ENCODE results near the gene MGMT. TPM values are rescaled to one million over a fixed set of nuclear protein-coding genes. Genes with fewer than 3 reads are reported as not detected.

Gene MGMT
- total RNA-seq, 1 donor from 2014 or later: 13.6 TPM

- TF ChIP-seq CTCF (IDR thresholded peaks at IDR 0.05; ENCODE audit: unreplicated experiment): no peak
These were observed 4.6 kb downstream of the MGMT start for GRCh38 chr10:129471447-129472175.

GRCh38 chr10:129472696-129473555, 5.9 kb downstream of the MGMT start:
- no peak for DNase-seq (ENCODE audit: low spot score, unreplicated experiment)
- Mint-ChIP-seq H3K4me3 (ENCODE audit: low read depth) (no peak overlapping the region), H3K36me3 (ENCODE audit: insufficient read depth) (no peaks in the 10 kb centered on the region), H3K9me3 (ENCODE audit: low read depth) (no peaks in the 10 kb centered on the region), H3K27me3 (no peaks in the 10 kb centered on the region), H3K4me1 (ENCODE audit: low read depth) (peaks cover 3% of the 10 kb centered on the region), H3K27ac (no peak overlapping the region)
- TF ChIP-seq CTCF (IDR thresholded peaks at IDR 0.05; ENCODE audit: unreplicated experiment): no peak

More at GRCh38 chr10:129471447-129472175, 4.6 kb downstream of the MGMT start:
- no peaks in the 10 kb centered on the region for H3K36me3 Mint-ChIP-seq (ENCODE audit: insufficient read depth)
- no peaks in the 10 kb centered on the region for H3K9me3 Mint-ChIP-seq (ENCODE audit: low read depth)
- H3K27ac Mint-ChIP-seq: no peak overlapping the region
- no peaks in the 10 kb centered on the region for H3K27me3 Mint-ChIP-seq
- DNase-seq (ENCODE audit: low spot score, unreplicated experiment): no peak
- H3K4me3 Mint-ChIP-seq (ENCODE audit: low read depth): no peak overlapping the region
- H3K4me1 Mint-ChIP-seq (ENCODE audit: low read depth): peaks cover 6% of the 10 kb centered on the region

GRCh38 chr10:129474642-129475041, 7.6 kb downstream of the MGMT start:
- peaks cover 3% of the 10 kb centered on the region for H3K4me1 Mint-ChIP-seq (ENCODE audit: low read depth)
- no peak for TF ChIP-seq CTCF (IDR thresholded peaks at IDR 0.05; ENCODE audit: unreplicated experiment)
- DNase-seq (ENCODE audit: low spot score, unreplicated experiment): no peak
- peaks cover 2% of the 10 kb centered on the region for H3K36me3 Mint-ChIP-seq (ENCODE audit: insufficient read depth)
- peaks cover 4% of the 10 kb centered on the region for H3K9me3 Mint-ChIP-seq (ENCODE audit: low read depth)
- no peaks in the 10 kb centered on the region for H3K27me3 Mint-ChIP-seq
- no peak overlapping the region for H3K4me3 Mint-ChIP-seq (ENCODE audit: low read depth)
- no peak overlapping the region for H3K27ac Mint-ChIP-seq

- no peak for TF ChIP-seq CTCF (IDR thresholded peaks at IDR 0.05; ENCODE audit: unreplicated experiment)
- Mint-ChIP-seq H3K9me3 (ENCODE audit: low read depth) (peaks cover 11% of the 10 kb centered on the region), H3K4me1 (ENCODE audit: low read depth) (no peaks in the 10 kb centered on the region), H3K4me3 (ENCODE audit: low read depth) (no peak overlapping the region), H3K27ac (no peak overlapping the region), H3K36me3 (ENCODE audit: insufficient read depth) (peaks cover 6% of the 10 kb centered on the region), H3K27me3 (no peaks in the 10 kb centered on the region)
- DNase-seq (ENCODE audit: low spot score, unreplicated experiment): no peak
These were observed 9.4 kb downstream of the MGMT start for GRCh38 chr10:129476431-129476830.

GRCh38 chr10:129477051-129477450, 10.0 kb downstream of the MGMT start:
- no peak overlapping the region for H3K4me3 Mint-ChIP-seq (ENCODE audit: low read depth)
- peaks cover 9% of the 10 kb centered on the region for H3K36me3 Mint-ChIP-seq (ENCODE audit: insufficient read depth)
- DNase-seq (ENCODE audit: low spot score, unreplicated experiment): no peak
- H3K27ac Mint-ChIP-seq: no peak overlapping the region
- peaks cover 16% of the 10 kb centered on the region for H3K9me3 Mint-ChIP-seq (ENCODE audit: low read depth)
- no peak for TF ChIP-seq CTCF (IDR thresholded peaks at IDR 0.05; ENCODE audit: unreplicated experiment)
- H3K4me1 Mint-ChIP-seq (ENCODE audit: low read depth): no peaks in the 10 kb centered on the region
- no peaks in the 10 kb centered on the region for H3K27me3 Mint-ChIP-seq

Data from progenitor cell of endocrine pancreas (in vitro differentiated cells).